Parathyroid adenoma (tissue), 2 donors: ENCODE results near the gene SRL.

Experiments used
- H2AFZ ChIP-seq: fragments of 300-600 bp; sonication (generic); one replicate; pipeline ENCODE4 v1.7.0; 2017; ENCODE audit warnings: antibody characterized with exemption, mild to moderate bottlenecking
- H3K27ac ChIP-seq: fragments of 300-600 bp; sonication (generic); one replicate; pipeline ENCODE4 v1.7.0; 2017
- H3K27me3 ChIP-seq: fragments of 300-600 bp; sonication (generic); one replicate; pipeline ENCODE4 v1.7.0; 2017; ENCODE audit warnings: low read length; ENCODE audit not compliant: control insufficient read depth, insufficient read depth
- H3K36me3 ChIP-seq: fragments of 300-600 bp; sonication (generic); one replicate; pipeline ENCODE4 v1.7.0; 2017; ENCODE audit warnings: low read length; ENCODE audit not compliant: control insufficient read depth, insufficient read depth
- H3K4me1 ChIP-seq: fragments of 300-600 bp; sonication (generic); one replicate; pipeline ENCODE4 v1.7.0; 2017; ENCODE audit warnings: control low read depth
- H3K4me2 ChIP-seq: fragments of 300-600 bp; sonication (generic); one replicate; pipeline ENCODE4 v1.7.0; 2017; ENCODE audit warnings: low read length
- H3K4me3 ChIP-seq: fragments of 300-600 bp; sonication (generic); one replicate; pipeline ENCODE4 v1.7.0; 2017; ENCODE audit warnings: low read depth, low read length
- H3K79me2 ChIP-seq: fragments of 300-600 bp; sonication (generic); one replicate; pipeline ENCODE4 v1.7.0; 2017; ENCODE audit warnings: control low read depth
- H3K9ac ChIP-seq: fragments of 300-600 bp; sonication (generic); one replicate; pipeline ENCODE4 v1.7.0; 2017; ENCODE audit warnings: mild to moderate bottlenecking
- H3K9me3 ChIP-seq: fragments of 300-600 bp; sonication (generic); one replicate; pipeline ENCODE4 v1.7.0; 2017; ENCODE audit warnings: low read length; ENCODE audit not compliant: control insufficient read depth
- CTCF ChIP-seq: fragments of 300-600 bp; sonication (generic); IDR thresholded peaks from one replicate; pipeline ENCODE4 v1.7.0; 2017; ENCODE audit warnings: antibody characterized with exemption, mild to moderate bottlenecking
- donor health status: primary hyperparathyroidism.

Gene SRL

GRCh38 chr16:4218202-4218601 is 23.7 kb downstream of the SRL start:
- no peak overlapping the region for H3K27ac ChIP-seq
- no peak overlapping the region for H3K4me2 ChIP-seq
- H3K9ac ChIP-seq = no peak overlapping the region
- peak overlapping the region; percentile 50 for H2AFZ ChIP-seq
- no peaks in the 10 kb centered on the region for H3K36me3 ChIP-seq
- no peak for TF ChIP-seq CTCF
- no peaks in the 10 kb centered on the region for H3K79me2 ChIP-seq
- H3K4me1 ChIP-seq = no peaks in the 10 kb centered on the region
- no peaks in the 10 kb centered on the region for H3K9me3 ChIP-seq
- H3K27me3 ChIP-seq = no peaks in the 10 kb centered on the region
- H3K4me3 ChIP-seq = no peak overlapping the region

- H3K4me1 ChIP-seq = no peaks in the 10 kb centered on the region
- no peaks in the 10 kb centered on the region for H3K9me3 ChIP-seq
- H2AFZ ChIP-seq = peak overlapping the region; percentile 50
- H3K27me3 ChIP-seq = no peaks in the 10 kb centered on the region
- no peak overlapping the region for H3K9ac ChIP-seq
- no peak overlapping the region for H3K27ac ChIP-seq
- H3K4me2 ChIP-seq = no peak overlapping the region
- no peaks in the 10 kb centered on the region for H3K36me3 ChIP-seq
- no peak for TF ChIP-seq CTCF
- no peaks in the 10 kb centered on the region for H3K79me2 ChIP-seq
- no peak overlapping the region for H3K4me3 ChIP-seq
These were observed 24.4 kb downstream of the SRL start for GRCh38 chr16:4217204-4218131.

DNA sequence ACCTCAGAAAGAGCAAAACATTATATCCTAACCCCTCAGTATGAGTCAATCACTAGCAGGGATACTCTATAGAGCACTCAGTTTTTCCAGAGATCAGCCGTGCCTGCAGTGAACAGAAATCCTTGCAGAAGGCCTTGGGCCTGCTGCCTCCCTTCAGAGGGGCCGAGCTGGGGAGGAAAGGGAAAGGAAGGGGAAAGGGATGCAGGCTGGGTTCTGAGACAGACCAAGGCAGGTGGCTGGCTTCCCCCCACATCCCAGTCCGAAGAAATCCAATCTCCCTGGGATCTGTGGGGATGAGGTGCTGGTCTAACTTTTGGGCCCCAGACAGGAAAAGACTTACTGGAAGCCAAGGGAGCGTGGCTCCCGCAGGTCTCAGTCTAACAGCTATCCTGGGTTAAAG is 25.3 kb downstream of the SRL start:
- no peak for TF ChIP-seq CTCF
- H3K4me3 ChIP-seq = no peak overlapping the region
- no peaks in the 10 kb centered on the region for H3K27me3 ChIP-seq
- no peaks in the 10 kb centered on the region for H3K9me3 ChIP-seq
- H3K36me3 ChIP-seq = no peaks in the 10 kb centered on the region
- H3K4me1 ChIP-seq = no peaks in the 10 kb centered on the region
- H3K4me2 ChIP-seq = no peak overlapping the region
- no peak overlapping the region for H2AFZ ChIP-seq
- H3K9ac ChIP-seq = no peak overlapping the region
- no peak overlapping the region for H3K27ac ChIP-seq
- H3K79me2 ChIP-seq = no peaks in the 10 kb centered on the region

- H3K4me3 ChIP-seq = no peak overlapping the region
- H3K79me2 ChIP-seq = no peaks in the 10 kb centered on the region
- no peak overlapping the region for H3K4me2 ChIP-seq
- no peaks in the 10 kb centered on the region for H3K27me3 ChIP-seq
- no peaks in the 10 kb centered on the region for H3K36me3 ChIP-seq
- no peak overlapping the region for H3K27ac ChIP-seq
- no peak for TF ChIP-seq CTCF
- no peak overlapping the region for H3K9ac ChIP-seq
- no peaks in the 10 kb centered on the region for H3K4me1 ChIP-seq
- no peaks in the 10 kb centered on the region for H3K9me3 ChIP-seq
- H2AFZ ChIP-seq = no peak overlapping the region
These were observed 26.8 kb downstream of the SRL start for GRCh38 chr16:4215106-4215505.

DNA sequence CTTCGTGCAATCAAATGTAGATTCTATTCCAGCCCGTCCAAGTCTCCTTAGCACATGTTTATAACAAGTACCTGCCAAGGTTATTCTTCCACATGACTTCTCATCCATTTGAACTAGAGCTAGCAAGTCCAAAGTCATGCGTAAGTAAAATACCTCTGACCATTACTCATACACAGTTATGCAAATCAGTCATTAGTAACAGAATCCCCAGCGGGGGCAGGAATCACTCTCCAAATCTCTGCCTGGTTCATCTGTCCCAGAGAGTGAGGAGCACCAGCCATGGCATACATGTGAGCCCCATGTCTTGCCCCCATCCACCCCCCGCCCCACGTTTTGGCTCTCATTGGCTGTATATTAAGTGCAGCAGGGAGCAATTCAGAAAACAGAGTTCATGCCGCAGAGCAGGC is 27.7 kb downstream of the SRL start:
- Histone ChIP-seq H3K79me2 (no peaks in the 10 kb centered on the region), H3K4me3 (no peak overlapping the region), H3K4me1 (no peaks in the 10 kb centered on the region), H3K9me3 (no peaks in the 10 kb centered on the region), H3K36me3 (no peaks in the 10 kb centered on the region), H3K9ac (no peak overlapping the region), H3K27ac (no peak overlapping the region), H3K4me2 (no peak overlapping the region), H3K27me3 (no peaks in the 10 kb centered on the region), H2AFZ (no peak overlapping the region)
- TF ChIP-seq CTCF = no peak
